Islet of Langerhans (tissue), 1 donor: ENCODE data around the gene ELAVL4.

ENCODE experiments used
- FAIRE-seq: peaks from one replicate; lab custom pipeline; 2011; peaks lifted over from hg19 to GRCh38; lab: Jason Lieb, UNC

Gene ELAVL4

GRCh38 chr1:50108497-50109059 is at the start of gene ELAVL4:
TSS of gene ELAVL4 (plus strand) at chr1:50108920. CDS start at chr1:50109190, 270 bp downstream.
- FAIRE-seq: peak; percentile 99

GRCh38 chr1:50060279-50060678 is 48.4 kb upstream of the ELAVL4 start:
- FAIRE-seq: no peak

GRCh38 chr1:50066806-50067205 is 41.9 kb upstream of the ELAVL4 start:
- FAIRE-seq: no peak

- no peak for FAIRE-seq
Measured at GRCh38 chr1:50074931-50075330, 33.8 kb upstream of the ELAVL4 start.

- FAIRE-seq: no peak
Measured at GRCh38 chr1:50077273-50077672, 31.4 kb upstream of the ELAVL4 start.

- FAIRE-seq: peak; percentile 99
Measured at GRCh38 chr1:50080904-50081586, 27.7 kb upstream of the ELAVL4 start.

GRCh38 chr1:50084389-50084788 is 24.3 kb upstream of the ELAVL4 start:
- no peak for FAIRE-seq

- no peak for FAIRE-seq
Measured at GRCh38 chr1:50091068-50091467, 17.7 kb upstream of the ELAVL4 start.

- no peak for FAIRE-seq
Measured at GRCh38 chr1:50095716-50096115, 13.0 kb upstream of the ELAVL4 start.

- FAIRE-seq: peak; percentile 93
Measured at GRCh38 chr1:50097021-50097679, 11.6 kb upstream of the ELAVL4 start.

- peak; percentile 5 for FAIRE-seq
Measured at GRCh38 chr1:50097791-50098190, 10.9 kb upstream of the ELAVL4 start.

- peak; percentile 73 for FAIRE-seq
Measured at GRCh38 chr1:50098591-50099021, 10.1 kb upstream of the ELAVL4 start.

- no peak for FAIRE-seq
Measured at GRCh38 chr1:50099654-50100053, 9.1 kb upstream of the ELAVL4 start.

- FAIRE-seq: no peak
Measured at GRCh38 chr1:50103615-50104081, 5.1 kb upstream of the ELAVL4 start.

- no peak for FAIRE-seq
Measured at GRCh38 chr1:50105433-50105832, 3.3 kb upstream of the ELAVL4 start.

GRCh38 chr1:50106095-50106761 is 2.5 kb upstream of the ELAVL4 start:
- peak; percentile 98 for FAIRE-seq

GRCh38 chr1:50109116-50109515 is 396 bp downstream of the ELAVL4 start:
- peak; percentile 9 for FAIRE-seq

- no peak for FAIRE-seq
Measured at GRCh38 chr1:50109647-50110075, 941 bp downstream of the ELAVL4 start.

- no peak for FAIRE-seq
Measured at GRCh38 chr1:50110151-50110550, 1.4 kb downstream of the ELAVL4 start.

- FAIRE-seq: peak; percentile 69
Measured at GRCh38 chr1:50110656-50111055, 1.9 kb downstream of the ELAVL4 start.

- peak; percentile 68 for FAIRE-seq
Measured at GRCh38 chr1:50111503-50111902, 2.8 kb downstream of the ELAVL4 start.

- peak; percentile 71 for FAIRE-seq
Measured at GRCh38 chr1:50112193-50112592, 3.5 kb downstream of the ELAVL4 start.

- FAIRE-seq: peak; percentile 38
Measured at GRCh38 chr1:50123071-50123470, 14.4 kb downstream of the ELAVL4 start.
